ENCODE data around the gene PLCB4.

The PLCB4 gene

GRCh38 chr20:9110916-9111432, 42.1 kb downstream of the PLCB4 start:
- TF ChIP-seq CTCF (IDR thresholded peaks at IDR 0.05; ENCODE audit: insufficient read depth, low read length, missing control alignments), result no peak
- ChIA-PET CTCF (interaction anchor here (1.0 to 1.4 kb wide), 4 partner anchors 18 to 323 kb away, joined by 3 to 4 read pairs (median 3); no protein-coding TSS in a partner anchor), POLR2A (no interaction called here)
- H3K4me3 ChIP-seq (ENCODE audit: low read depth, low read length), result no peak overlapping the region
- DNase-seq (ENCODE audit: low read depth, low spot score), result no peak

GRCh38 chr20:9112541-9113515, 43.9 kb downstream of the PLCB4 start:
- DNase-seq (ENCODE audit: low read depth, low spot score), result peak; percentile 56
- CTCF ChIA-PET, result interaction anchor here (1.0 to 1.4 kb wide), 2 partner anchors 26 to 247 kb away, joined by 4 to 6 read pairs; no protein-coding TSS in a partner anchor
- no peak overlapping the region for H3K4me3 ChIP-seq (ENCODE audit: low read depth, low read length)
- POLR2A ChIA-PET, result no interaction called here
- TF ChIP-seq CTCF (IDR thresholded peaks at IDR 0.05; ENCODE audit: insufficient read depth, low read length, missing control alignments), result no peak

GRCh38 chr20:9114709-9115108, 45.8 kb downstream of the PLCB4 start:
- POLR2A ChIA-PET, result no interaction called here

GRCh38 chr20:9117548-9117947, 48.7 kb downstream of the PLCB4 start:
- no peak for TF ChIP-seq CTCF (IDR thresholded peaks at IDR 0.05; ENCODE audit: insufficient read depth, low read length, missing control alignments)
- CTCF ChIA-PET, result interaction anchor here (0.7 kb wide), 1 partner anchor 38 kb away, joined by 3 read pairs; no protein-coding TSS in a partner anchor
- POLR2A ChIA-PET, result no interaction called here
- DNase-seq (ENCODE audit: low read depth, low spot score), result no peak
- H3K4me3 ChIP-seq (ENCODE audit: low read depth, low read length), result no peak overlapping the region

More at GRCh38 chr20:9114709-9115108, 45.8 kb downstream of the PLCB4 start:
- no peak for DNase-seq (ENCODE audit: low read depth, low spot score)
- no peak for TF ChIP-seq CTCF (IDR thresholded peaks at IDR 0.05; ENCODE audit: insufficient read depth, low read length, missing control alignments)
- no peak overlapping the region for H3K4me3 ChIP-seq (ENCODE audit: low read depth, low read length)
- CTCF ChIA-PET, result interaction anchor here (0.9 kb wide), 2 partner anchors 23 to 96 kb away, joined by 3 to 6 read pairs; no protein-coding TSS in a partner anchor

- no peak overlapping the region for H3K4me3 ChIP-seq (ENCODE audit: low read depth, low read length)
- DNase-seq (ENCODE audit: low read depth, low spot score), result no peak
- no peak for TF ChIP-seq CTCF (IDR thresholded peaks at IDR 0.05; ENCODE audit: insufficient read depth, low read length, missing control alignments)
- CTCF ChIA-PET, result no interaction called here
- POLR2A ChIA-PET, result no interaction called here
Observed at GRCh38 chr20:9119776-9120175, 50.9 kb downstream of the PLCB4 start.

- ChIA-PET POLR2A (no interaction called here), CTCF (interaction anchor here (1.4 to 1.8 kb wide), 2 partner anchors 9 to 267 kb away, joined by 3 to 5 read pairs; no protein-coding TSS in a partner anchor)
- DNase-seq (ENCODE audit: low read depth, low spot score), result no peak
- no peak overlapping the region for H3K4me3 ChIP-seq (ENCODE audit: low read depth, low read length)
- TF ChIP-seq CTCF (IDR thresholded peaks at IDR 0.05; ENCODE audit: insufficient read depth, low read length, missing control alignments), result no peak
Observed at GRCh38 chr20:9121211-9121610, 52.3 kb downstream of the PLCB4 start.

Data from AG04449 (cell line).